ENCODE data around the gene IRF6. TPM values are rescaled to one million over a fixed set of nuclear protein-coding genes. Genes with fewer than 3 reads are reported as not detected.

The IRF6 gene
- total and polyA plus RNA-seq, 2 of the 8 experiments (the other 6 are each of a cell fraction or from before 2014, with no cell fraction given) = 9.6 to 13.4 TPM

GRCh38 chr1:209770636-209771415 is 35.1 kb downstream of the IRF6 start (continued):
- TF ChIP-seq EZH2 (IDR thresholded peaks at IDR 0.05; ENCODE audit: low read depth, low read length, severe bottlenecking) (no peak), ZNF274 (IDR thresholded peaks at IDR 0.05; ENCODE audit: borderline replicate concordance, extremely low read depth, low read length) (no peak), RNF2 (IDR thresholded peaks at IDR 0.05; ENCODE audit: borderline replicate concordance, low read depth, low read length, missing control alignments, poor library complexity, severe bottlenecking) (no peak), CTBP2 (IDR thresholded peaks at IDR 0.05; ENCODE audit: borderline replicate concordance, insufficient read depth, insufficient read length, low read length) (no peak)

All from H1 (cell line).